Gastrocnemius medialis (tissue), 4 donors: ENCODE results near the gene FAM83C. TPM values are rescaled to one million over a fixed set of nuclear protein-coding genes. Genes with fewer than 3 reads are reported as not detected.

ENCODE experiments used
- ATAC-seq, 2 donors: fragments of 150-250 bp; one replicate each; pipeline ENCODE4 v1.9.1; 2016
- DNase-seq, 2 donors: peaks; one replicate each; pipeline ENCODE4 v3.0.0-alpha.2; 2019
- H3K27ac ChIP-seq, 4 donors: fragments of 200-600 bp; sonication (generic); 1 replicate in 1 of 4; 2 replicates in 3 of 4; pipeline ENCODE4 v1.5.1; 2016 to 2018; ENCODE audit warnings: mild to moderate bottlenecking in 2 of 4, moderate library complexity in 1 of 4
- H3K27me3 ChIP-seq, 3 donors: fragments of 200-600 bp; sonication (generic) in 2 of 3; 1 replicate in 1 of 3; 2 replicates in 2 of 3; pipeline versions ENCODE4 v1.5.1 to v1.6.0; 2016 to 2019; ENCODE audit warnings: mild to moderate bottlenecking in 1 of 3, moderate library complexity in 1 of 3
- H3K36me3 ChIP-seq, 2 donors: fragments of 200-600 bp; sonication (generic) in 1 of 2; one replicate each; pipeline ENCODE4 v1.5.1; 2017 to 2018
- H3K4me1 ChIP-seq, 2 donors: fragments of 200-600 bp; sonication (generic) in 1 of 2; one replicate each; pipeline ENCODE4 v1.5.1; 2016 to 2017; ENCODE audit warnings: mild to moderate bottlenecking in 2 of 2
- H3K4me3 ChIP-seq, 4 donors: fragments of 200-600 bp; sonication (generic) in 3 of 4; 1 replicate in 1 of 4; 2 replicates in 3 of 4; pipeline ENCODE4 v1.5.1; 2016 to 2019; ENCODE audit warnings: mild to moderate bottlenecking in 2 of 4
- H3K9me3 ChIP-seq, 3 donors: fragments of 200-600 bp; sonication (generic) in 2 of 3; 1 replicate in 1 of 3; 2 replicates in 2 of 3; pipeline ENCODE4 v1.5.1; 2016 to 2019
- CTCF ChIP-seq, 5 experiments: fragments of 450-650 bp in 3 of 5; fragments of 200-600 bp in 2 of 5; sonication (generic) in 2 of 5; IDR thresholded peaks in 4 of 5; conservative IDR thresholded peaks in 1 of 5; 1 replicate in 4 of 5; 2 replicates in 1 of 5; pipeline ENCODE4 v1.5.1; 2016 to 2019; ENCODE audit warnings: antibody characterized with exemption in 5 of 5, mild to moderate bottlenecking in 3 of 5, moderate library complexity in 3 of 5
- POLR2A ChIP-seq, 2 donors: fragments of 450-650 bp; IDR thresholded peaks; one replicate each; pipeline ENCODE4 v1.6.1; 2017; ENCODE audit warnings: antibody characterized with exemption in 2 of 2, mild to moderate bottlenecking in 2 of 2, moderate library complexity in 2 of 2
- in situ Hi-C, 4 donors: fragments of 200-750 bp; cut with MboI; loops; one replicate each; pipeline versions ENCODE4 v1.15.0 to v1.8.0; 2017; ENCODE audit warnings: low sequenced_read_pairs in 4 of 4
- intact Hi-C: fragments of 100-400 bp; cut with DNase I; formaldehyde crosslinking; loops from one replicate; pipeline ENCODE4 v1.15.1; 2023; ENCODE audit warnings: low total_unique reads
- total RNA-seq, 4 donors: library from RNA; depleted of rRNA; stranded (reverse); fragments of >200 nt; gene quantifications; one replicate each; pipeline versions ENCODE4 v1.1.0 to v1.2.3, GENCODE V29; 2016

FAM83C gene
- total RNA-seq, 4 donors from 2014 or later, result not detected

- in situ Hi-C loops (no loop called here), intact Hi-C loops (no loop called here)
- H3K4me3 ChIP-seq, result no peak overlapping the region
- no peaks in the 10 kb centered on the region for H3K27me3 ChIP-seq
- no peak for TF ChIP-seq CTCF (IDR thresholded peaks at IDR 0.05 in 4 of 5, conservative IDR thresholded peaks at IDR 0.05 in 1 of 5)
- H3K9me3 ChIP-seq, result no peaks in the 10 kb centered on the region
- ATAC-seq (no peak), DNase-seq (no peak)
- H3K36me3 ChIP-seq, result no peaks in the 10 kb centered on the region
- no peaks in the 10 kb centered on the region for H3K4me1 ChIP-seq
- no peak overlapping the region for H3K27ac ChIP-seq
Measured at GRCh38 chr20:35237486-35237885, 54.7 kb downstream of the FAM83C start.

- in situ Hi-C loops, result no loop called here
- Histone ChIP-seq H3K36me3 (no peaks in the 10 kb centered on the region), H3K4me3 (no peak overlapping the region), H3K27ac (no peak overlapping the region), H3K4me1 (no peaks in the 10 kb centered on the region), H3K27me3 (no peaks in the 10 kb centered on the region), H3K9me3 (no peaks in the 10 kb centered on the region)
- no peak for DNase-seq
- no peak for TF ChIP-seq CTCF (IDR thresholded peaks at IDR 0.05 in 4 of 5, conservative IDR thresholded peaks at IDR 0.05 in 1 of 5)
- no peak for TF ChIP-seq POLR2A (IDR thresholded peaks at IDR 0.05)
- intact Hi-C loops, result no loop called here
- no peak for ATAC-seq
Measured at GRCh38 chr20:35235881-35236280, 56.3 kb downstream of the FAM83C start.

Other genes starting within 250 kb of the FAM83C start
- gene TRPC4AP, start 199.6 kb downstream of the FAM83C start, total RNA-seq, result 10 to 100 TPM; 58.4 to 67.4 (median 63.5) TPM
- 10 to 100 TPM in 1 of 4 donors, 1 to 10 TPM in 3; 7.2 to 12.2 (median 9.5) TPM for gene EDEM2, start 145.1 kb downstream of the FAM83C start, total RNA-seq
- 10 to 100 TPM in 1 of 4 donors, 1 to 10 TPM in 3; 5.6 to 19.4 (median 7.3) TPM for gene PROCR, start 120.4 kb downstream of the FAM83C start, total RNA-seq
- gene MMP24, start 65.7 kb downstream of the FAM83C start, total RNA-seq, result under 1 TPM in 2 of 4 donors, not detected in 2; 0.07 to 0.10 TPM
- gene MMP24OS, start 14.3 kb downstream of the FAM83C start, total RNA-seq, result 10 to 100 TPM in 3 of 4 donors, 1 to 10 TPM in 1; 3.8 to 18.4 (median 12.4) TPM
- gene EIF6, start 7.7 kb downstream of the FAM83C start, total RNA-seq, result 10 to 100 TPM; 34.2 to 48.3 (median 47.4) TPM
- gene UQCC1, start 119.5 kb upstream of the FAM83C start, total RNA-seq, result 10 to 100 TPM; 42.6 to 84.5 (median 64.7) TPM
- gene GDF5, start 145.8 kb upstream of the FAM83C start, total RNA-seq, result not detected
- 10 to 100 TPM; 10.9 to 13.9 (median 12.8) TPM for gene CEP250, start 163.2 kb upstream of the FAM83C start, total RNA-seq
- not detected for gene C20orf173, start 237.2 kb upstream of the FAM83C start, total RNA-seq
- 10 to 100 TPM; 82.5 to 91.0 (median 89.2) TPM for gene ERGIC3, start 249.7 kb upstream of the FAM83C start, total RNA-seq